D721Med (cell line): ENCODE measurements around the gene SLC17A9.

Experiments used
- DNase-seq: peaks from one replicate; pipeline ENCODE4 v3.0.0; 2011; ENCODE audit warnings: low spot score; ENCODE audit not compliant: insufficient read length
- FAIRE-seq: peaks from 2 replicates; lab custom pipeline; 2011; peaks lifted over from hg19 to GRCh38; lab: Jason Lieb, UNC
- TF ChIP-seq, protein P1 (sequence below): IDR thresholded peaks from 2 replicates; pipeline ENCODE4 v1.5.1; 2012; ENCODE audit warnings: mild to moderate bottlenecking, control low read depth; ENCODE audit not compliant: insufficient read depth; ENCODE audit errors: missing control alignments

Gene SLC17A9

GRCh38 chr20:63008541-63009044 is 56.1 kb downstream of the SLC17A9 start:
- DNase-seq (no peak), FAIRE-seq (no peak)

GRCh38 chr20:63009045-63009961 is 56.8 kb downstream of the SLC17A9 start:
- FAIRE-seq (no peak), DNase-seq (peak; percentile 98)
- TF ChIP-seq, protein P1, sequence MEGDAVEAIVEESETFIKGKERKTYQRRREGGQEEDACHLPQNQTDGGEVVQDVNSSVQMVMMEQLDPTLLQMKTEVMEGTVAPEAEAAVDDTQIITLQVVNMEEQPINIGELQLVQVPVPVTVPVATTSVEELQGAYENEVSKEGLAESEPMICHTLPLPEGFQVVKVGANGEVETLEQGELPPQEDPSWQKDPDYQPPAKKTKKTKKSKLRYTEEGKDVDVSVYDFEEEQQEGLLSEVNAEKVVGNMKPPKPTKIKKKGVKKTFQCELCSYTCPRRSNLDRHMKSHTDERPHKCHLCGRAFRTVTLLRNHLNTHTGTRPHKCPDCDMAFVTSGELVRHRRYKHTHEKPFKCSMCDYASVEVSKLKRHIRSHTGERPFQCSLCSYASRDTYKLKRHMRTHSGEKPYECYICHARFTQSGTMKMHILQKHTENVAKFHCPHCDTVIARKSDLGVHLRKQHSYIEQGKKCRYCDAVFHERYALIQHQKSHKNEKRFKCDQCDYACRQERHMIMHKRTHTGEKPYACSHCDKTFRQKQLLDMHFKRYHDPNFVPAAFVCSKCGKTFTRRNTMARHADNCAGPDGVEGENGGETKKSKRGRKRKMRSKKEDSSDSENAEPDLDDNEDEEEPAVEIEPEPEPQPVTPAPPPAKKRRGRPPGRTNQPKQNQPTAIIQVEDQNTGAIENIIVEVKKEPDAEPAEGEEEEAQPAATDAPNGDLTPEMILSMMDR = peak; percentile 87

More at GRCh38 chr20:63008541-63009044, 56.1 kb downstream of the SLC17A9 start:
- TF ChIP-seq, protein P1 = no peak

DNA sequence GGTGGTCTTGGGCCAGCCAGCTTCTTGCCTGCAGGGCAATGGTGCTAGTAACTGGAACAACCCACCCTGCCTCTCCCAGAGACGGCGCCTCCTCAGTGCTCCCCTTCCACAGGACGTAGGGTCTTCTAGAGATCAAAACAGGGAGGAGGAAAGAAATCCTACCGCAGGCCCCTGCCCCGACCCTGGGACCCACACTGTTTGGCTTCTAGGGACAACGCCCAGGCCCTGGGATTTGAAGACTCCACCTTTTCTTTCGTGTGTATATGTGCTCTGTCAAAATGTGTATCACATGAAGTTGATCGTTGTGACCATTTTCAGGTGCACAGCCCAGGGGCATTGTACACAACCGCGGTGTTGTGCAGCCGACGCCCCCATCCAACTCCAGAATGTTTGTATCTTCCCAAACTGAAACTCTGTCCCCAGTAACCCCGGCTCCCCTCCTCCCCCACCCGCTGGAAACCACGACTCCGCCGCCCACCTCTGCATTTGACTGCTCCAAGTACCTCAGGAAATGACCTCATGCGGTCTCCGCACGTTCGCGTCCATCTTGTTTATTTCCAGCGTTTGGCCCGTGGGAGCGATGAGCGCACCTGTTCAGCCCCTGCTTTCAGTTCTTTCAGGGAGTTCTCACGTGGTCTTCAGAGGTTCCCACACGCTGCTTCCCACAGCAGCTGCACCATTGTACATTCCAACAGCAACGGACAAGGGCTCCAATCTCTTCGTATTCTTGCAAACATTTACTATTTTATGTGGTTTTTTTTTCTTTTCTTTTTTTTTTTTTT is 57.7 kb downstream of the SLC17A9 start:
- no peak for DNase-seq
- FAIRE-seq = no peak
- TF ChIP-seq, protein P1 = no peak

DNA sequence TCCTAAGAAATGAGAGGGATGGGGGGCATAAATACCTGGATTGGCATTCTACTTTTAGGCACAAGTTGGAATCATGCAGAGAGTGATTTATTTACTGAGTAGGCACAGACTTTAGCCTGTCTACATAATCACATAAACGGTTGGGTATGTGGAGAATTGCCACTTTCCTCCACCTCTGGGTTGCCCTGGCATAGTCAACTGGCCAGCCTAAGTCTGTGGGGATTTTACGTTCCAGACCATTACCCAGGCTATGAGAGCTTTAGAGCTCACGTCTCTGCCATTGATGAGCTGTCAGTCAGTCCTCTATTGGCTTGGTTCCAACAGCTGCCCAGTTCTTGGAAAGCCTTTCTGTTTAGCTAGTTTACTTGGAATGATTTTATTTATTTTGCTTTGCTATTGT is 59.3 kb downstream of the SLC17A9 start:
- no peak for FAIRE-seq
- TF ChIP-seq, protein P1 = no peak

DNA sequence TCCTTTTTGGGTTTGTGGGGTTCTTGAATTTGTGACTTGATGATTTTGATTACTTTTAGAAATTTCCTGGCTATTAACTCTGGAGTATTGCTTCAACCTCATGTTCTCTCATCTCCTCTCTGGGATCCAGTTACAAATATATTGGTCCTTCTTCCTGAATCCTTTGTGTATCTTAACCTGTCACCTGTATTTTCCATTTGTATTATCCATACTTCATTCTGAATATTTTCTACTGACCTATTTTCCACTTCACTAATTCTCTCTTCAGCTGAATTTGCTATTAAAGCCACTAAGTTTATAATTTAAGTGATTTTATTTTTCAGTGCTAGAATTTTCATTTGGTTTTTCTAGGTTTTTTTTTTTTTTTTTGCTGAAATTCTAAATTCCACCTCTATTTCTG is 60.7 kb downstream of the SLC17A9 start:
- no peak for FAIRE-seq
- TF ChIP-seq, protein P1 = no peak
- no peak for DNase-seq

More for the DNA sequence above, 59.3 kb downstream of the SLC17A9 start:
- no peak for DNase-seq

DNA sequence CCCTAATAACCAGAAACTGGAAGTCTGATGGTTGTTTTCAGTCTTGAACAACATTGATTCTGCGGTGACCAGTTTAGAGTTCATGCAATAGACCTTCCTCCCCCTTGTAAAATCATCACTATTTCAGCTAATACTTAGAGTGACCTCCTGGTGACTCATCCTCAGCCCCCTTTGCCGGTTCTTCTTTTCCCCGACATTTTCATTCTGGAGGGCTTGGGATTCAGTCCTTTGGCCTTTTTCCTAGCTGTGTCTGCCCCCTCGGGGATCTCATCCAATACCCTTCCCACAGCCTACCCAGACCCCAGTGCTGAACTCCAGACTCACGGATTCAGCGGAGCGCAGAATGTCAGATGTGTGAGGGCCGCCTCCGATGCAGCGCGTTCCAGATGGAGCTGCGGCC is 61.8 kb downstream of the SLC17A9 start:
- FAIRE-seq (no peak), DNase-seq (no peak)
- TF ChIP-seq, protein P1 = no peak
